ENCODE data around the gene BAG5. TPM values are rescaled to one million over a fixed set of nuclear protein-coding genes. Genes with fewer than 3 reads are reported as not detected.

BAG5 gene
- total RNA-seq, 1 donor = 42.7 TPM

GRCh38 chr14:103520657-103521437, 41.6 kb downstream of the BAG5 start:
- H3K4me3 ChIP-seq (ENCODE audit: low read depth, low read length) = peak overlapping the region; percentile 60
- TF ChIP-seq CTCF (IDR thresholded peaks at IDR 0.05; ENCODE audit: insufficient read depth, low read depth, low read length) = peak; percentile 54
- DNase-seq (ENCODE audit: low read depth) = peak; percentile 67

GRCh38 chr14:103520269-103520656, 42.2 kb downstream of the BAG5 start:
- no peak overlapping the region for H3K4me3 ChIP-seq (ENCODE audit: low read depth, low read length)
- DNase-seq (ENCODE audit: low read depth) = no peak
- TF ChIP-seq CTCF (IDR thresholded peaks at IDR 0.05; ENCODE audit: insufficient read depth, low read depth, low read length) = no peak

- H3K4me3 ChIP-seq (ENCODE audit: low read depth, low read length) = no peak overlapping the region
- no peak for TF ChIP-seq CTCF (IDR thresholded peaks at IDR 0.05; ENCODE audit: insufficient read depth, low read depth, low read length)
- no peak for DNase-seq (ENCODE audit: low read depth)
Measured at GRCh38 chr14:103519837-103520212, 42.6 kb downstream of the BAG5 start.

- DNase-seq (ENCODE audit: low read depth) = no peak
- no peak for TF ChIP-seq CTCF (IDR thresholded peaks at IDR 0.05; ENCODE audit: insufficient read depth, low read depth, low read length)
- H3K4me3 ChIP-seq (ENCODE audit: low read depth, low read length) = no peak overlapping the region
Measured at GRCh38 chr14:103519043-103519836, 43.2 kb downstream of the BAG5 start.

- peak; percentile 89 for TF ChIP-seq CTCF (IDR thresholded peaks at IDR 0.05; ENCODE audit: insufficient read depth, low read depth, low read length)
- H3K4me3 ChIP-seq (ENCODE audit: low read depth, low read length) = no peak overlapping the region
- DNase-seq (ENCODE audit: low read depth) = no peak
Measured at GRCh38 chr14:103518422-103519042, 43.9 kb downstream of the BAG5 start.

- DNase-seq (ENCODE audit: low read depth) = no peak
- no peak for TF ChIP-seq CTCF (IDR thresholded peaks at IDR 0.05; ENCODE audit: insufficient read depth, low read depth, low read length)
- no peak overlapping the region for H3K4me3 ChIP-seq (ENCODE audit: low read depth, low read length)
Measured at GRCh38 chr14:103517721-103518421, 44.6 kb downstream of the BAG5 start.
